HCT116 (cell line): ENCODE results near the gene SMIM24. TPM values are rescaled to one million over a fixed set of nuclear protein-coding genes. Genes with fewer than 3 reads are reported as not detected.

ENCODE experiments used
- ATAC-seq: fragments of 200-7000 bp; cut with Tn5 transposase; 2 replicates; pipeline ENCODE4 v1.9.1; 2020; ENCODE audit warnings: mild to moderate bottlenecking, moderate library complexity
- BruUV-seq: library from RNA; stranded (reverse); fragments of 400-500 nt; replicated peaks from 2 replicates; lab custom pipeline; 2021; lab: Mats Ljungman, UMichigan
- CTCF ChIA-PET: fragments of 300-600 bp; sonication (Branson Sonifier 250); formaldehyde crosslinking; loops from one replicate; lab custom pipeline; 2021; ENCODE audit warnings: antibody characterized with exemption; lab: Charles Lee
- POLR2A ChIA-PET: fragments of 300-600, 350-600 bp; sonication (Branson Sonifier 250); formaldehyde crosslinking; loops from one replicate; lab custom pipeline; 2021; ENCODE audit warnings: antibody characterized with exemption; lab: Charles Lee
- RAD21 ChIA-PET, 2 experiments: fragments of 300-600 bp; sonication (Branson Sonifier 250); formaldehyde crosslinking; loops; one replicate each; lab custom pipeline; 2023; ENCODE audit warnings: low total read pairs in 2 of 2; ENCODE audit not compliant: uncharacterized antibody in 2 of 2, unreplicated experiment in 2 of 2, low non-redundant PET in 1 of 2; lab: Charles Lee
- DNase-seq: peaks from one replicate; pipeline ENCODE4 v3.0.0-alpha.2; 2010; ENCODE audit warnings: low read depth, low spot score
- H2AFZ ChIP-seq: fragments of 200-600 bp; shearing (Covaris generic), sonication (generic); 2 replicates; pipeline ENCODE4 v1.6.1; 2017; ENCODE audit warnings: low read depth, mixed run types, mixed read lengths, antibody characterized with exemption, low read length; ENCODE audit not compliant: poor library complexity, severe bottlenecking
- H3K27ac ChIP-seq: 2 replicates; pipeline ENCODE4 v1.5.1; 2012; ENCODE audit warnings: low read depth, low read length
- H3K27me3 ChIP-seq: fragments of 200-600 bp; sonication (generic); 2 replicates; pipeline ENCODE4 v1.6.1; 2016; ENCODE audit warnings: mixed run types, low read length, mixed read lengths; ENCODE audit not compliant: insufficient read depth
- H3K36me3 ChIP-seq, 2 experiments: fragments of 200-500 bp in 1 of 2; fragments of 200-600 bp in 1 of 2; sonication (Bioruptor generic) in 1 of 2; sonication (generic) in 1 of 2; 2 replicates each; pipeline versions ENCODE4 v1.5.1 to v1.6.1; 2014 to 2016; ENCODE audit warnings: low read length in 2 of 2, inconsistent platforms in 1 of 2, mixed read lengths in 1 of 2, mixed run types in 1 of 2; ENCODE audit not compliant: insufficient read depth in 2 of 2, control insufficient read depth in 1 of 2
- H3K4me1 ChIP-seq, 2 experiments: fragments of 200-600 bp in 1 of 2; sonication (generic) in 1 of 2; 2 replicates each; pipeline versions ENCODE4 v1.5.1 to v1.6.1; 2012 to 2017; ENCODE audit warnings: low read length in 2 of 2, inconsistent platforms in 1 of 2, mild to moderate bottlenecking in 1 of 2, mixed read lengths in 1 of 2, mixed run types in 1 of 2, moderate library complexity in 1 of 2; ENCODE audit not compliant: insufficient read depth in 2 of 2, control insufficient read depth in 1 of 2
- H3K4me2 ChIP-seq: fragments of 200-600 bp; sonication (generic); 2 replicates; pipeline ENCODE4 v1.6.1; 2017; ENCODE audit warnings: mixed run types, low read length, mixed read lengths
- H3K4me3 ChIP-seq, 2 experiments: fragments of 200-600 bp in 1 of 2; sonication (generic) in 1 of 2; replicated peaks in 1 of 2; 2 replicates each; pipeline ENCODE4 v1.5.1; 2011 to 2016; ENCODE audit warnings: low read length in 2 of 2, control low read depth in 1 of 2, low read depth in 1 of 2, mild to moderate bottlenecking in 1 of 2, mixed read lengths in 1 of 2, mixed run types in 1 of 2
- H3K79me2 ChIP-seq: fragments of 200-600 bp; sonication (generic); 2 replicates; pipeline ENCODE4 v1.6.1; 2017; ENCODE audit warnings: mild to moderate bottlenecking, mixed run types, low read length, moderate library complexity, mixed read lengths; ENCODE audit not compliant: insufficient read depth
- H3K9ac ChIP-seq: fragments of 200-600 bp; sonication (generic); 2 replicates; pipeline ENCODE4 v1.6.1; 2016; ENCODE audit warnings: low read length, mixed read lengths
- H3K9me2 ChIP-seq: fragments of 200-600 bp; sonication (generic), shearing (Covaris generic); 2 replicates; pipeline ENCODE4 v1.6.1; 2017; ENCODE audit warnings: mixed run types, mild to moderate bottlenecking, moderate library complexity; ENCODE audit not compliant: insufficient read depth
- H3K9me3 ChIP-seq, 2 experiments: fragments of 200-500 bp in 1 of 2; fragments of 200-600 bp in 1 of 2; sonication (Bioruptor generic) in 1 of 2; sonication (generic) in 1 of 2; 2 replicates each; pipeline ENCODE4 v1.6.1; 2014 to 2017; ENCODE audit warnings: low read length in 2 of 2, mixed read lengths in 2 of 2, inconsistent platforms in 1 of 2, low read depth in 1 of 2, mild to moderate bottlenecking in 1 of 2, mixed run types in 1 of 2, moderate library complexity in 1 of 2; ENCODE audit not compliant: control insufficient read depth in 1 of 2, insufficient read depth in 1 of 2
- H4K20me1 ChIP-seq: fragments of 200-600 bp; sonication (generic), shearing (Covaris generic); 2 replicates; pipeline ENCODE4 v1.6.1; 2017; ENCODE audit warnings: mixed run types, mild to moderate bottlenecking, moderate library complexity; ENCODE audit not compliant: insufficient read depth
- ATF3 ChIP-seq: IDR thresholded peaks from 2 replicates; pipeline ENCODE4 v1.6.1; 2012
- CBX3 ChIP-seq: IDR thresholded peaks from 2 replicates; pipeline ENCODE4 v1.6.1; 2012; ENCODE audit warnings: low read depth
- CTCF ChIP-seq, 3 experiments: fragments of 200-600 bp in 1 of 3; sonication (generic) in 1 of 3; IDR thresholded peaks in 2 of 3; conservative IDR thresholded peaks in 1 of 3; 2 replicates each; pipeline ENCODE4 v1.5.1; 2012 to 2017; ENCODE audit warnings: low read depth in 2 of 3, low read length in 2 of 3, antibody characterized with exemption in 1 of 3, borderline replicate concordance in 1 of 3, control low read depth in 1 of 3, mild to moderate bottlenecking in 1 of 3, mixed read lengths in 1 of 3, mixed run types in 1 of 3, moderate library complexity in 1 of 3; ENCODE audit not compliant: insufficient read depth in 1 of 3
- EGR1 ChIP-seq: IDR thresholded peaks from 2 replicates; pipeline ENCODE4 v1.6.1; 2012; ENCODE audit warnings: low read depth
- ELF1 ChIP-seq: IDR thresholded peaks from 2 replicates; pipeline ENCODE4 v1.6.1; 2012; ENCODE audit warnings: low read depth, borderline replicate concordance
- EZH2phosphoT487 ChIP-seq: fragments of 200-600 bp; IDR thresholded peaks from 2 replicates; pipeline ENCODE4 v1.6.1; 2018; ENCODE audit warnings: antibody characterized with exemption, borderline replicate concordance
- FOSL1 ChIP-seq: IDR thresholded peaks from 2 replicates; pipeline ENCODE4 v1.6.1; 2012; ENCODE audit warnings: low read depth
- MAX ChIP-seq: IDR thresholded peaks from 2 replicates; pipeline ENCODE4 v1.6.1; 2012
- POLR2A ChIP-seq: IDR thresholded peaks from 2 replicates; pipeline ENCODE4 v1.7.0; 2011; ENCODE audit warnings: borderline replicate concordance; ENCODE audit not compliant: insufficient read depth, insufficient read length; ENCODE audit errors: extremely low read depth
- POLR2AphosphoS5 ChIP-seq: IDR thresholded peaks from 2 replicates; pipeline ENCODE4 v1.6.1; 2011; ENCODE audit warnings: mild to moderate bottlenecking, low read depth, low read length, moderate library complexity
- RAD21 ChIP-seq: IDR thresholded peaks from 2 replicates; pipeline ENCODE4 v1.6.1; 2012; ENCODE audit warnings: low read depth, mild to moderate bottlenecking
- REST ChIP-seq: IDR thresholded peaks from 2 replicates; pipeline ENCODE4 v1.6.1; 2012; ENCODE audit warnings: low read depth
- SIN3A ChIP-seq: IDR thresholded peaks from 2 replicates; pipeline ENCODE4 v1.6.1; 2012; ENCODE audit warnings: low read depth
- SP1 ChIP-seq: IDR thresholded peaks from 2 replicates; pipeline ENCODE4 v1.6.1; 2012; ENCODE audit warnings: low read depth
- TCF7L2 ChIP-seq: IDR thresholded peaks from 2 replicates; pipeline ENCODE4 v1.7.0; 2011; ENCODE audit warnings: borderline replicate concordance, inconsistent platforms; ENCODE audit not compliant: insufficient read depth, insufficient read length; ENCODE audit errors: extremely low read depth
- YY1 ChIP-seq: IDR thresholded peaks from 2 replicates; pipeline ENCODE4 v1.6.1; 2011; ENCODE audit warnings: low read length, low read depth, moderate library complexity, mild to moderate bottlenecking; ENCODE audit not compliant: insufficient replicate concordance; ENCODE audit errors: extremely low read depth
- ZBTB33 ChIP-seq: IDR thresholded peaks from 2 replicates; pipeline ENCODE4 v1.6.1; 2011; ENCODE audit warnings: mild to moderate bottlenecking, low read length, moderate library complexity; ENCODE audit not compliant: insufficient replicate concordance; ENCODE audit errors: extremely low read depth
- ZFX ChIP-seq: fragments of 450-650 bp; IDR thresholded peaks from 2 replicates; pipeline ENCODE4 v1.6.1; 2017
- ZNF274 ChIP-seq: fragments of 200-500 bp; sonication (Bioruptor generic); IDR thresholded peaks from 2 replicates; pipeline ENCODE4 v1.6.1; 2014; ENCODE audit warnings: mild to moderate bottlenecking, low read depth, low read length, inconsistent platforms
- intact Hi-C: fragments of 100-400 bp; cut with micrococcal nuclease; formaldehyde crosslinking; loops from 2 replicates; pipeline ENCODE4 v1.10.0; 2022
- total RNA-seq: library from RNA; stranded (reverse); gene quantifications from one replicate; pipeline ENCODE4 v1.2.1, GENCODE V29; 2021; ENCODE audit not compliant: unreplicated experiment

The SMIM24 gene
- total RNA-seq, 1 experiment from 2014 or later, result not detected

- no peaks in the 10 kb centered on the region; a peak in 1 of 4 replicates for H3K9me3 ChIP-seq
- no peak for ATAC-seq
- intact Hi-C loops, result no loop called here
- no peaks in the 10 kb centered on the region for H3K79me2 ChIP-seq
- no peak overlapping the region for H2AFZ ChIP-seq
- no peak overlapping the region for H3K4me2 ChIP-seq
- H3K4me3 ChIP-seq, result no peak overlapping the region
- H3K4me1 ChIP-seq, result no peaks in the 10 kb centered on the region
- no TSS peak for BruUV-seq
- DNase-seq, result no peak
- H3K9me2 ChIP-seq, result no peaks in the 10 kb centered on the region
- no peaks in the 10 kb centered on the region for H4K20me1 ChIP-seq
- ChIA-PET RAD21 (no interaction called here), POLR2A (no interaction called here), CTCF (interaction anchor here (1.3 kb wide), 1 partner anchor 17 kb away, joined by 3 read pairs; no protein-coding TSS in a partner anchor)
- no peaks in the 10 kb centered on the region for H3K36me3 ChIP-seq
- H3K9ac ChIP-seq, result no peak overlapping the region
- H3K27me3 ChIP-seq, result no peaks in the 10 kb centered on the region
- no peak overlapping the region for H3K27ac ChIP-seq
- TF ChIP-seq MAX (no peak), POLR2AphosphoS5 (no peak), ZBTB33 (no peak), REST (no peak), YY1 (no peak), ZFX (no peak), ELF1 (no peak), SP1 (no peak), EZH2phosphoT487 (no peak), TCF7L2 (no peak), CBX3 (no peak), ATF3 (no peak), POLR2A (no peak), ZNF274 (no peak), RAD21 (no peak), FOSL1 (no peak), EGR1 (no peak), CTCF (IDR thresholded peaks at IDR 0.05 in 2 of 3, conservative IDR thresholded peaks at IDR 0.05 in 1 of 3; ENCODE audit: borderline replicate concordance in 1 of 3, insufficient read depth in 1 of 3, low read depth in 2 of 3, low read length in 2 of 3) (no peak), SIN3A (no peak)
These were observed 12.1 kb downstream of the SMIM24 start for GRCh38 chr19:3468211-3468610.
